Left colon (tissue), 2 donors: Measurements from ENCODE around the gene IFT27. TPM values are rescaled to one million over a fixed set of nuclear protein-coding genes. Genes with fewer than 3 reads are reported as not detected.

Experiments used
- ATAC-seq: fragments of 200-7000 bp; cut with Tn5 transposase; one replicate; pipeline ENCODE4 v1.9.1; 2020; ENCODE audit warnings: mild to moderate bottlenecking, moderate library complexity
- DNase-seq, 2 donors: peaks; one replicate each; pipeline ENCODE4 v3.0.0-alpha.2; 2020
- intact Hi-C, 2 donors: fragments of 100-400 bp; cut with DNase I in 1 of 2; cut with micrococcal nuclease in 1 of 2; formaldehyde crosslinking; loops; one replicate each; pipeline versions ENCODE4 v1.11.2 to v1.14.0; 2022; cut with DNase I, micrococcal nuclease
- long read RNA-seq: library from polyadenylated mRNA; unstranded; transcript quantifications from one replicate; pipeline ENCODE4 v2.0.0, GENCODE V29; 2021
- total RNA-seq, 2 donors: library from RNA; stranded (reverse); fragmentation: NEBNext Ultra II Directional; extraction: Animal tissue kit (Norgen Biotek cat#: 25700); gene quantifications; one replicate each; pipeline ENCODE4 v1.2.1, GENCODE V29; 2021
- donor health status: DM: no; HTN: no; CAD: no.
- donor health status: DM: yes; HTN: yes; CAD: no.

Gene IFT27, protein sequence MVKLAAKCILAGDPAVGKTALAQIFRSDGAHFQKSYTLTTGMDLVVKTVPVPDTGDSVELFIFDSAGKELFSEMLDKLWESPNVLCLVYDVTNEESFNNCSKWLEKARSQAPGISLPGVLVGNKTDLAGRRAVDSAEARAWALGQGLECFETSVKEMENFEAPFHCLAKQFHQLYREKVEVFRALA
- total RNA-seq = 10 to 100 TPM; 26.5 to 30.1 TPM
- long read RNA-seq, transcript IFT27-205 (7 exons, 1,095 nt) = major isoform, 14 of 21 reads
- long read RNA-seq, partial matches to known transcripts = 2 of 21 reads
- long read RNA-seq, other reads (novel, unspliced or antisense) = 5 of 21 reads

DNA sequence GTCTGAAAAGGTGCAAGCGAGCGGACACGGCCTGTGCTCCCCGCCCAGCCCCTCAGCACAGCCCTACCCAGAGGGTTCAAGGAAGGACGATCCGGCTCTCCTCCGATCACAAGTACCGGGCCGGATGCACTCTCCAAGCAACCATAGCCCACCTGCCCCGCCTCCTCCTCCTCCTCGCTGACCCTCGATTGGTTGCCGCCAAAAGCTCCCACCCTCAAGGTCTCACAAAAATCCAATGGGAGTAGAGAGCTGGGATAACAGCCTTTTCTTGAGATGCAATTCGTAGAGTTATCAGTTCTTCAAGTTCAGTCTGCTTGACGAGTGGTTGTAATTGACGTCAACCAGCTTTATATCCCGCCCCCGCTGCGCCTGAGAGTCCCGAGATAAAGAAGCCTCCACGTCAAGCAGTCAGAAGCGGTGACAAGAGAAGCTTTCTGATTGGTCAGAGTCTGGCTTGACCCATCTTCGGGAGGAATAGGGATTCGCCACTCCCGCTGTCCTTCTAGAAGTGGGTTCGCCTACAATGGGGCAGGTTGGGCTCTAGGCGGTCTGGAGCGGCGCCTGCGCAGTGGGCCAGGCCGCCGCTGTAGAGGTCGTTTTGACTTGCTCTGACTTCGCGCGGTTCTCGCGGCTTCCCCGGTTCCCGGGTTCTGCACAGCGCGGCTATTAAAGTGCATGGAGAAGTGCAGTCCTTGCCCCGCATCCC, at the start of gene IFT27:
IFT27 (minus strand) TSS at position 156 of the 706 bp plus-strand sequence. CDS start 412 bp downstream, outside the sequence.
- intact Hi-C loops = no loop called here
- DNase-seq (peak; percentile 97 to 99), ATAC-seq (peak; percentile 93)

DNA sequence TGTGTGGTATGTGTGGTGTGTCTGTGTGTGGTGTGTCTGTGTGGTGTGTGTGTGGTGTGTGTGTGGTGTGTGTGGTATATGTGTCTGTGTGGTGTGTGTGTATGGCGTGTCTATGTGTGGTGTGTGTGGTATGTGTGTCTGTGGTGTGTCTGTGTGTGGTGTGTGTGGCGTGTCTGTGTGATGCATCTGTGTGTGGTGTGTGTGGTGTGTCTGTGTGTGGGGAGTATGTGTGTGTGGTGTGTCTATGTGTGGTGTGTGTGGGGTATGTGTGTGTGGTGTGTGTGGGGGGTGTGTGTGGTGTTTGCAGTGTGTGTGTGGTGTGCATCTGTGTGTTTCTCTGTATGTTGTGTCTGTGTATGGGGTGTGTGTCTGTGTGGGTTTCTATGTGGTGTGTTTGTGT, 48.7 kb upstream of the IFT27 start:
- intact Hi-C loops = no loop called here
- DNase-seq (no peak), ATAC-seq (no peak)

DNA sequence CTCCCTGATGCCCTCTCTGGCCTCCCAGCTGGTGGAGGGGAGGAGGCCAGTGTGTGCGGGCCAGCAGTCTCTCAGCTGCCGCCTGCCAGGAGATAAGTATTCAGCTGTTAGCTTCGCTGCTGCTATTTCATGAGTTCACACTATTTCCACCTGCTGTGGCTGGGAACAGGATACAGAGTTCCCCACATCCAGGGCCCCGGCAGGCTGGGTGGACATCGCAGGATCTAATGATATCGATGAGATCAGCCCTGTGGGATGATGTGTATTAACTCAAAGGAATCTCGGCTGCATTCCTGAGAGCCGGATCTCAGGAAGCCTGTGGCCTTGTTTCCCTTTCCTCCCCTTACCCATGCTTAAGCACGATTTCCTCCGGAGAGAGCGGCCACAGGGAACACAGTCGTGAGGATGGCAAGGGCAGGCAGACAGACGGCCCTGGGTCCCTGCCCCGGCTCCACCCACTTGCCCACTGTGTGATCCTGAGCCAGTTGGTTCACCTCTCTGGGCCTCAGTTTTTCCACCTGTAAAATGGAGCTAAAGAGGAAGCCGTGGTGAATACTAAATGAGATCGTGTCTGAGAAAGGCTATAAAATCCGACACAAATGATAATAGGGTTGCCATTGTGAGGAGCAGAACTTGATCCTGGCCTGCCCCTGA, 47.4 kb upstream of the IFT27 start:
- ATAC-seq (no peak), DNase-seq (no peak)

DNA sequence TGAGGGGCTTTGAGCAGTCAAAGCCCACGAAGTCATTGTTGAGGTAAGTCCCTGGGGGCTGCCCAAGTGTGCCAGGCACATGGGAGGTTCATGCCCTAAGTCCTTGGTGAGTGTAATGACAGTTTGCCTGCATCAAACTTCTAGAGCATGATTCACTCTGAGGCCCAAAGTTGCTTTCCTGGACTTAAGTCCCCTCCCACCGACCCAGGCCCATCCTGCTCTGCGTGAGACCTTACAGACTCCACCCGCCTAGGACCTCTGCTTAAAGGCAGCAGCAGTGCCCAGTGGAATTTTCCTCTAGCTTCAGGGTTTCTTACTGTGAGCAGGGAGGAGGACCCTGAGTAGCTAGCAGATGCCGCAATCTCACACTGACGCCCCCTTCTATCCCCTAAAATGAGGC, 46.7 kb upstream of the IFT27 start:
- ATAC-seq (no peak), DNase-seq (no peak)
- intact Hi-C loops = no loop called here

More for the DNA sequence above, 47.4 kb upstream of the IFT27 start:
- intact Hi-C loops = no loop called here

DNA sequence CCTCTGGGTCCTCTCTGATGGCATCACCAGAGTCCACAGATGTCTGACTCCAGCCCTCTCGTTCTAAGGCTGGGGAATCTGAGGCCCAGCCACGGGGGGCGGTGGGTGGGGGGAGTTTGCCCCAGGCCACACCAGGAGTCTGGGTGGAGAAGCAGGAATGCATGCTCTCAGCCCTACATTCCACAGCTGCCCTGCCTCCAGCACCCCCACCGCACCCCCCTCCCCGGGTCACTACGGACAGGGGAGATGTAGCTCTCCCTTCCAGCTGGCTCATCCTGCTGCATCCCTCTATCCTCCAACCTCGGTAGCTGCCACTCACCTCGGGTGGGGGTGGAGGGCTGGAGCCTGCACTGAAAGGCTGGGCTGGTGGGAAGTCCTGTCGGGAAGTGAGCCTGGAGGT, 43.2 kb upstream of the IFT27 start:
- ATAC-seq (no peak), DNase-seq (no peak)
- intact Hi-C loops = no loop called here

DNA sequence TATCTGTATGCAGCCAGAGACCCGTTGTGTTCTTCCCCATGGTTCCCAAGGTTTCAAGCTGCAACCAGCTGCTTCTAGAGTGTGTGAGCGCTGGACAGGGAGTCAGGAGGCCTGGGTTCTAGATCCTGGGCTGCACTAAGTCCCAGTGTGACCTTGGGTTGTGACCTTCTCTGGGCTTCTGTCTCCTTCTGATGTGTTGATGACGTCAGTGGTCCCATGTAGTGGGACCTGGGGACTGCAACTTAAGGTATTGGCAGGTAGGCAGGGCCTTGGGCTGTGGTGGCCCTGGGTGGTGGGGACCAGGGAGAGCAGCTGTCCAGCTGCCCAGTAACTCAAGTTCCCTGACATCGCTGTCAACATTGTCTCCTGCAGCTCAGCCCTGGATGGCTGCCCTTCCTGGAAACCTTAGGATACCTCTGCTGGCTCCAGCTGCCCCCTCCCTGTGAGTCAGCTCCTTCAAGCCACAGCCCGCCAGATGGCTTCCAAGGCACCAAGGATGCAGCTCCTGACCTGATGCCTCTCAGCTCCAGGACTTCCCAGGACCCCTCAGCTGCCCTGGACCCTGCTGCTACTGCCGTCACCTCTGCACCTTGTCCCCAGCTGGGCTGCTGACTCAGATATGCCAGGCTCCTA, 42.2 kb upstream of the IFT27 start:
- ATAC-seq (no peak), DNase-seq (no peak)
- intact Hi-C loops = no loop called here

DNA sequence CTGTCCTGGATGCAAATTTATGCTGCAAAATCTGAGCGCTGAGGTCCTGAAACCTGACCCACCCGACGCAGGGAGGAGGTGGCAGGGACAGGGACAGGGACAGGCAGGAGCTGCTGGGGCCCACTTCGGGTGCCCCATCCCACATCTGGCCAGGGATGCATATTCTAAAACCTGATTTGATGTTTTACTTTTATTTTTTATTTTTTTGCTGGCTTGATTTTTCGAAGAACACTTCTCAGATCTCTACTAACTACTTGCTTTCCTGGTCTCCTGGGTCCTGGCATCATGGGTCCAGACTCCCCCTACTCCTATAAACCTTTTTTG, 41.6 kb upstream of the IFT27 start:
- DNase-seq = no peak
- ATAC-seq = no peak

DNA sequence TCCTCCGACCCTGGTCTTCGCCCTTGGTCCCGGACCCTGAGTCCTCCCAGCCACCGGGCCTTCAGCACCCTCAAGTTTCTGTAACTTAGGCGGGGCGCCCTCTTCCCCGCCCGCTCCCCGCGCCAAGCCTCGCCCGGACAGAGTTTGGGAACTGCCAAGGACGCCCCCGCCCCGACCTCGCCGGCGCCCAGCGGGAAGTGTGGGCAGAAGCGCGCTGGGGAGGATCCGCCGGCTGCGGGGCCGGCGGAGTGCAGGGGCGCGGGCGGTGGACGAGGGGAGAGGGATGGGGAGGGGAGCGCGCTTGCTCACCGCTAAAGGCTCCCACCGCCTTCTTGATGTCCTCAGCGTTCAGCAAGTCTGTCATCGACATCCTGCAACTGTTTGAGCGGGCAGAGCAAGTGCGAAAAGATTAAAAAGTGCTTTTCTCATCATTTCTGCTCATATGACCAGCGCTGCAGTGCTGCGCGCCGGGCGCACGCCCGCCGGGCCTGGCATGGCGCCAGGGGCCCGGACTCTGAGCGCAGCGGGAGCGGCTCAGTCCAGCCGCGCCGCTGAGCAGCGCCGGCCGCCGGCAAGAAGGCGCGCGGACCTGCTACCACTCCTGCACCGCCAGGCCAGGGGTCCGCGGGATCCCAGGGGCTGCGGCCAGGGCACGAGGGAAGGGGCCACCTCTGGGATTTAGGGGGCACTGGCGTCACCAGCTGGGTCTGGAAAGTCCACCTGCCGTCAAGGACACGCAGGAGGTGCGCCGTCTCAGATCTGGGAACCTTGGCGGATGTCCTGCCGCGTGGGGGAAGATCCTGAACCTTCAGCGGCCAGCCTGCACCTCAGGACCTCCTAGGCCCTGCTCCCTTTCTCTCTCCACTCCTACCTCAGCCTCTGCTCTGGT, 41.0 kb upstream of the IFT27 start, which contains the start of gene PVALB:
PVALB (minus strand) TSS at position 400 of the 889 bp plus-strand sequence; CDS start at position 370, 30 bp downstream.
- ATAC-seq (peak; percentile 82), DNase-seq (peak in 1 of 2 donors; percentile 13)
- intact Hi-C loops = no loop called here

More for the DNA sequence above, 41.6 kb upstream of the IFT27 start:
- intact Hi-C loops = no loop called here

DNA sequence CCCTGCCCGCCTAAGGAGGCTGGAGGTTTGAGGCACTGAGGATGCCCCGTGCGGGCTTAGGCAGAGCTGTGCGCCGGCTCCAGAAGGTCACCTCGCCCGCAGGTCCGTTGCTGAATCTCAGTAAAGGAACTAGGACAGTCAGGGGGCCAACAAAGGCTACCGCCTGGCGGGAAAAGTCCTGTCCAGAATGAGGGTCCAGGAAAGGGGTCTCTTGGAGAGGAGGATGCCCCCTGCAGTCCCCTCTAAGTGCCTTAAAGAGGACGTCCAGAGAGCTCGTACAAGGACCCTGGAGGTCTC, 40.4 kb upstream of the IFT27 start:
- ATAC-seq (no peak), DNase-seq (no peak)
- intact Hi-C loops = no loop called here

DNA sequence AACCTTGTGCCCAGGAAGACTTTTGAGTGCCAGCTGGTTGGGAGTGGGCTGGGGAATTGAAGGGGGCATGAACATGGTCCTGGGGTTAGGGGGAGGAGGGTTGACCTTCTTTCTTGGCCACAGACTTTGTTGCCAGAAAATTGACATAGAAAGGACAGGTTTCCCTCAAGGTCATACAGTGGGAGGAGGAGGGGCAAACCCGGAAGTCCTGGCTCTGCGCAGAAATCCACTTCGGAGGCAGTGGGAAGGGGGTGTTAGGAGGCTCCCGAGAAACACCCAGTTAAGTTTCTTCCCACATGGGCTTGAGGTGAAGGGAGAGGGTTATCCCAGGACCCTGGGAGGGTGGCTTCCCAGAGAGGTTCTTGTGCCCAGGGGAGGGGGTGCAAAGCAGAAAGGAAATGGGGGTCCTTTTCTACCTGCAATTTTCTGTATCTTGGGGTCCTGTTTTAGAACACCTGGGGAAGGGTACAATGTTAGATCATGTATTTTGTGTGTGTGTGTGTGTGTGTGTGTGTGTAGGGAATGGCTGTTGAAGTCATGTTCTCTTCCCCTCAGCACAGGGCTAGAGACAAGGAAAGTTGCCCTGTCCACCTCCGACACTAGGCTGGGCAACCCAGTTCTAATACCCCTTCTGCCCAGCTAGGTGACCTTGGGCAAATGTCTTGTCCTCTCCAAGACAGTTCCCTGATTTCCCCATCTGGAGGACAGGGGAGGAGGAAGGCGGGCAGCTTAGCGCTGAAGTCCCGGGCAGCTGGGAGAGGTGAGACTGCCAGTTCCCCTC, 39.8 kb upstream of the IFT27 start:
- DNase-seq (no peak), ATAC-seq (no peak)
- intact Hi-C loops = no loop called here

DNA sequence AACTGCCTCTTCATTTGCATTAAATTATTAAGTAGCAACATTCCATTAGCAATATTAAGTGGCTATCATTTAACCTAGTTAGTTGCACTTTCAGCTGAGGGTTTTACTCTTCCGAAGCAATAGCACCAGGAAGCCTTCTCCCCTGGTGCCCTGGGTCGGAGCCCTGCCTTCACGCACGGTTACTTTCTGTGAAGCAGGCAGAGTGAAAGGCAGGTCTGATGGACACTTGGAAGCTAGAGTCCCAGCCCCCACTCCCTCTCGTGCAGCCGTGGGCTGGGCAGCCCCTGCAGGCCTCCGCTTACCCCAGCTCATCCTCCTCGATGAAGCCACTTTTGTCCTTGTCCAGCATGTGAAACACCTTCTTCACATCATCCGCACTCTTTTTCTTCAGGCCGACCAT, 38.9 kb upstream of the IFT27 start:
- DNase-seq (no peak), ATAC-seq (no peak)
- intact Hi-C loops = no loop called here

DNA sequence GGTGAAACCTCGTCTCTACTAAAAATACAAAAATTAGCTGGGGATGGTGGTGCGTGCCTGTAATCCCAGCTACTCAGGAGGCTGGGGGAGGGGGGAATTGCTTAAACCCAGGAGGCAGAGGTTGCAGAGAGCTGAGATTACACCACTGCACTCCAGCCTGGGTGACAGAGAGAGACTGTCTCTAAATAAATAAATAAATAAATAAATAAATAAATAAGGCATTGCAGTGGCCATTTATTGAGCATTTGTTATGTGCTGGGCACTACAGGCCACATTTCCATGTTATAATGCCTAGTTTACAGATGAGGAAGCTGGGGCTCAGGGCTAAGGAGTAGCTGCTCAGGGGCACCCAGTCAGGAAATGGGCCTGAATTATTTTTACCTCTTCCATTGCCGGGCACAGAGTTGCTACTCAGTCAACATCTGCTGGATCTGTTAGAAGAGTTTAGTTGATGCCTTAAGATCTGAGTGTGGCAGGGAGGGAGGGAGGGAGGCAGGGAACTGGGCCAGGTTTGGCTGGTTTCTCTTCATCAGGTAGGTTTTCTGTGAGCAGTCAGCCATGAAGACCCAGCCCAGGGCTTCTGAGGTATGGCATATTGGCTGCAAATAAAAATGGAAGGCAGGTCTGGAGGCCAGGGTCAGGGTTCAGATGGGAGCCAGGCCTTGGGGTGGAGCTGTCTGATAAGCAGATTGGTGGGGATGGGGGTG, 35.3 kb upstream of the IFT27 start:
- intact Hi-C loops = no loop called here
- ATAC-seq = no peak

DNA sequence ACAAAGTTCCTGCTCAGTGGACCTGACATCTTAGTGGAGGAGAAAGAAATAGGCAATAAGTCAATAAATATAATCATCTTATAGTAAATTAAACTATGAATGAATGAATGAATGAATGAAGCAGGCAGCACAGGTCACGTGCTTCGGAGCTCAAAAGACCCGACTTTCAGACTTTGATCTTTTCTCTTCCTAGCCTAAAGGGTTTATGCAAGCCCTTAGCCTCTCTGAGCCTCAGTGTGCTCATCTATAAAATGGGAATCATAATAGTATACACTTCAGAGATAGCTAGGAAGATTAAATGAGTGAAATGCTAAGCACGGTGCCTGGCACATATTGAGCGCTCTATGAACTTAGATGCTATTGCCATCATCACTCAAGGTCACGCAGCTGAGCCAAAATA, 33.4 kb upstream of the IFT27 start:
- intact Hi-C loops = no loop called here
- ATAC-seq = no peak
- DNase-seq = no peak

More for the DNA sequence above, 35.3 kb upstream of the IFT27 start:
- no peak for DNase-seq

DNA sequence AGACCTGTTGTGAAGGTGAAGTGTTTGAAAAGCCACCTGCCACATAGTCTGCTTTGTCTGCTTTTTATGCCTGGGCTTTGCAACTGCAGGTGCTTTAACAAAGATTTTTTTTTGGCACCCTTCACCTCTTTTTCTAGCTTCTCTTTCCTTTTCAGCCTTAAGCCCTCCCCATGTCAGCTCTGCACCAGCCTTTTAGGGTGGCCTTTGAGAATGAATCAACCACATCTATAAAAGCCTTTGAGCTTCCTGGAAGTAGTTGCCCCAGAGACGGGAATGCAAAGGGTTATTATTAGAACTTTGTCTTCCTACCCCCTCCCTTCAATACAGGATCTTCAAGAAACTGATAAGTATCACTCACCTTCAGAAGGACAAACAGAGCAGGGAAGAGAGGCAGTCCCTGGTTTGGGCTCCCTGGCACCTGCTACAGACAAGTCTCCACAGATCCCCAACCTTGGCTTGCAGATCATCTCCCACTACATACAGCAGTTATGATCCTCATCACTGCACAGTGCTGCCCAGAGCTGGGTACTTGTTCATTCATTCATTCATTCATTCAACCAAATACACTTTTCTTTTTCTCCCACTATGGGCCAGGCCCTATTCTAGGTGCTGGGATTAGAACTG, 32.9 kb upstream of the IFT27 start:
- DNase-seq = no peak
- ATAC-seq = no peak
- intact Hi-C loops = no loop called here

DNA sequence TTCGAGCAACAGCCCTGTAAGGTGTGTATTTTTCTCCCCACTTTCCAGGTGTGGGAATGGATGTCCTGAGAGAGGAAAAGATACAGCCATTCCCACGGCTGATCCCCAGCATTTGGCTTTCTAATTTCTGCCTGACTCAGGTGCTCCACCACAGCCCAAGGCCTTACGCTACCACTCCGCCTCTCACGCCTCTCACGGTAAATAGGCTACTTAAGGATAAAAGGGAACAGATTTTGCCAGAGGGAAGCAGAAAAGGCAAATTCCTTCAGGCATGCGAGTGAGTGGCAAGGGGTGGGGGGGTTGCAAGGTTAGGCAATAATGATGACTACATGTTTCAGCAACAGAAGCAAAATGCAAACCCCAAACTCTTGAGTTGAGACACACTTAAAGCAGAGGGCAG, 31.7 kb upstream of the IFT27 start:
- intact Hi-C loops = no loop called here
- ATAC-seq = no peak
- no peak for DNase-seq

DNA sequence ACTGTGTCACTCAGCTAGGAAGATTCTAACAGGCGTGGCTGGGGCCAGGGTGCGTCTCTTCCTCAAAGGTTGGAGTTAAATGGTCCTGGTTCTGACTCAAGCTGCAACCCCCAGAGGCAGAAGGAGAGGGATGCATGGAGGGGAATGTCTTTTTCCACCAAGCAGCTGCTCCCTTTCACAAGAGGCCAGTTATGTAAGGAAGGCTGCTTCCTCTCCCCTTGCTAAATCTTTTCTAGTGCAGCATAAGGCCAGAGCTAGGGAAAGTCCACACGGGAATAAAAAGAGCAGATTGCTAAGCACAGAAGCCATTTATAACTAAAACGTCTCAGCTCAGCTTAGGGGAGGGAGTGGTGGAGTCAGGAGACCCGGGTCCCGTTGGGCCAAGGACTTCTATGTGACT, 30.9 kb upstream of the IFT27 start:
- ATAC-seq = no peak
- intact Hi-C loops = no loop called here

DNA sequence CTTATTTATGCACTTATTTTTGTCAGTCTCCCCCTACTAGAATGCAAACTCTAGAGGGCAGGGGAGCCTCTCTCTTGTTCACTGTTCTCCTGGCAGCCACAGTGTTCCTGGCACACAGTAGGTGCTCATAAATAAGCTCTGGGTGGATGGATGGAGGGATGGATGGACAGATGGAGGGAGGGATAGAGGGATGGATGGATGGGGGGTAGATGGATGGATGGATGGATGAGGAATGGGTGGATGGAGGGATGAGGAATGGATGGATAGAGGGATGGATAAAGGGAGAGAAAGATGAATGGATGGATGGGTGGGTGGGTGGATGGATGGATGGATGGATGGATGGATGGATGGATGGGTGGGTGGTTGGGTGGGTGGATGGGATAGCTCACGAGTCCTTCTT, 27.4 kb upstream of the IFT27 start:
- no peak for ATAC-seq
- DNase-seq = no peak
- intact Hi-C loops = no loop called here

More for the DNA sequence above, 30.9 kb upstream of the IFT27 start:
- no peak for DNase-seq
